Measurements from ENCODE around the gene CYBRD1. TPM values are rescaled to one million over a fixed set of nuclear protein-coding genes. Genes with fewer than 3 reads are reported as not detected.

The CYBRD1 gene
- total RNA-seq, 1 experiment from 2014 or later, result 7.9 TPM

GRCh38 chr2:171487201-171487600 lies 35.1 kb upstream of the CYBRD1 start:
- POLR2A ChIA-PET, result no interaction called here
- CTCF ChIA-PET, result no interaction called here
- H3K27ac Mint-ChIP-seq, result no peak overlapping the region
- no peaks in the 10 kb centered on the region for H3K9me3 Mint-ChIP-seq
- DNase-seq (ENCODE audit: low spot score) (no peak), ATAC-seq (no peak)
- no peaks in the 10 kb centered on the region for H3K27me3 Mint-ChIP-seq (ENCODE audit: low read depth)
- peaks cover 17% of the 10 kb centered on the region for H3K4me1 Mint-ChIP-seq
- no peak overlapping the region for H3K4me3 Mint-ChIP-seq
- H3K36me3 Mint-ChIP-seq, result peaks cover 6% of the 10 kb centered on the region
- TF ChIP-seq ARID4B (CRISPR knock-in tag; IDR thresholded peaks at IDR 0.05; ENCODE audit: borderline replicate concordance) (no peak), JAZF1 (CRISPR knock-in tag; IDR thresholded peaks at IDR 0.05) (no peak), GABPB1 (CRISPR knock-in tag; IDR thresholded peaks at IDR 0.05) (no peak), NR3C1 (CRISPR knock-in tag; conservative IDR thresholded peaks at IDR 0.05; ENCODE audit: low read depth) (no peak), ZNF396 (CRISPR knock-in tag; IDR thresholded peaks at IDR 0.05; ENCODE audit: borderline replicate concordance) (no peak), ZNF416 (CRISPR knock-in tag; IDR thresholded peaks at IDR 0.05) (no peak), ZNF263 (CRISPR knock-in tag; IDR thresholded peaks at IDR 0.05; ENCODE audit: low read depth) (no peak), HMGXB4 (CRISPR knock-in tag; IDR thresholded peaks at IDR 0.05) (no peak), ZBTB43 (CRISPR knock-in tag; IDR thresholded peaks at IDR 0.05) (no peak), CBFB (CRISPR knock-in tag; IDR thresholded peaks at IDR 0.05; ENCODE audit: low read depth) (no peak), HMGA2 (CRISPR knock-in tag; IDR thresholded peaks at IDR 0.05) (no peak), ZNF281 (CRISPR knock-in tag; IDR thresholded peaks at IDR 0.05) (no peak), SP1 (CRISPR knock-in tag; conservative IDR thresholded peaks at IDR 0.05) (no peak), TEAD4 (CRISPR knock-in tag; IDR thresholded peaks at IDR 0.05) (no peak), ZNF138 (CRISPR knock-in tag; conservative IDR thresholded peaks at IDR 0.05) (no peak), PREB (CRISPR knock-in tag; IDR thresholded peaks at IDR 0.05; ENCODE audit: borderline replicate concordance) (no peak)
- TF ChIP-seq, protein P1, sequence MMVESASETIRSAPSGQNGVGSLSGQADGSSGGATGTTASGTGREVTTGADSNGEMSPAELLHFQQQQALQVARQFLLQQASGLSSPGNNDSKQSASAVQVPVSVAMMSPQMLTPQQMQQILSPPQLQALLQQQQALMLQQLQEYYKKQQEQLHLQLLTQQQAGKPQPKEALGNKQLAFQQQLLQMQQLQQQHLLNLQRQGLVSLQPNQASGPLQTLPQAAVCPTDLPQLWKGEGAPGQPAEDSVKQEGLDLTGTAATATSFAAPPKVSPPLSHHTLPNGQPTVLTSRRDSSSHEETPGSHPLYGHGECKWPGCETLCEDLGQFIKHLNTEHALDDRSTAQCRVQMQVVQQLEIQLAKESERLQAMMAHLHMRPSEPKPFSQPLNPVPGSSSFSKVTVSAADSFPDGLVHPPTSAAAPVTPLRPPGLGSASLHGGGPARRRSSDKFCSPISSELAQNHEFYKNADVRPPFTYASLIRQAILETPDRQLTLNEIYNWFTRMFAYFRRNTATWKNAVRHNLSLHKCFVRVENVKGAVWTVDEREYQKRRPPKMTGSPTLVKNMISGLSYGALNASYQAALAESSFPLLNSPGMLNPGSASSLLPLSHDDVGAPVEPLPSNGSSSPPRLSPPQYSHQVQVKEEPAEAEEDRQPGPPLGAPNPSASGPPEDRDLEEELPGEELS (CRISPR knock-in tag; IDR thresholded peaks at IDR 0.05), result no peak
- TF ChIP-seq, protein P2, sequence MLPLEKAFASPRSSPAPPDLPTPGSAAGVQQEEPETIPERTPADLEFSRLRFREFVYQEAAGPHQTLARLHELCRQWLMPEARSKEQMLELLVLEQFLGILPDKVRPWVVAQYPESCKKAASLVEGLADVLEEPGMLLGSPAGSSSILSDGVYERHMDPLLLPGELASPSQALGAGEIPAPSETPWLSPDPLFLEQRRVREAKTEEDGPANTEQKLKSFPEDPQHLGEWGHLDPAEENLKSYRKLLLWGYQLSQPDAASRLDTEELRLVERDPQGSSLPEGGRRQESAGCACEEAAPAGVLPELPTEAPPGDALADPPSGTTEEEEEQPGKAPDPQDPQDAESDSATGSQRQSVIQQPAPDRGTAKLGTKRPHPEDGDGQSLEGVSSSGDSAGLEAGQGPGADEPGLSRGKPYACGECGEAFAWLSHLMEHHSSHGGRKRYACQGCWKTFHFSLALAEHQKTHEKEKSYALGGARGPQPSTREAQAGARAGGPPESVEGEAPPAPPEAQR (CRISPR knock-in tag; IDR thresholded peaks at IDR 0.05), result no peak
- TF ChIP-seq, protein P3, sequence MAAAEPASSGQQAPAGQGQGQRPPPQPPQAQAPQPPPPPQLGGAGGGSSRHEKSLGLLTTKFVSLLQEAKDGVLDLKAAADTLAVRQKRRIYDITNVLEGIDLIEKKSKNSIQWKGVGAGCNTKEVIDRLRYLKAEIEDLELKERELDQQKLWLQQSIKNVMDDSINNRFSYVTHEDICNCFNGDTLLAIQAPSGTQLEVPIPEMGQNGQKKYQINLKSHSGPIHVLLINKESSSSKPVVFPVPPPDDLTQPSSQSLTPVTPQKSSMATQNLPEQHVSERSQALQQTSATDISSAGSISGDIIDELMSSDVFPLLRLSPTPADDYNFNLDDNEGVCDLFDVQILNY (CRISPR knock-in tag; IDR thresholded peaks at IDR 0.05), result no peak

Measured in WTC11 (cell line).